Astrocyte (in vitro differentiated cells and primary cell): Measurements from ENCODE around the gene KIF5A. TPM values are rescaled to one million over a fixed set of nuclear protein-coding genes. Genes with fewer than 3 reads are reported as not detected.
"Not testable (repeated sequence)": the region's sequence is repeated elsewhere in the genome, so short reads cannot be mapped to it uniquely, and the experiment has no call there.

ENCODE experiments used
- DNase-seq: peaks from one replicate; pipeline ENCODE4 v3.0.0-alpha.2; 2010; ENCODE audit warnings: low read depth
- FAIRE-seq: peaks from 2 replicates; lab custom pipeline; 2011; peaks lifted over from hg19 to GRCh38; lab: Jason Lieb, UNC
- H2AFZ ChIP-seq: 2 replicates; pipeline ENCODE4 v1.6.0; 2012; ENCODE audit warnings: low read depth, low read length, inconsistent platforms
- H3K27ac ChIP-seq: 2 replicates; pipeline ENCODE4 v1.5.1; 2011; ENCODE audit warnings: low read depth, low read length, inconsistent platforms
- H3K27me3 ChIP-seq: 2 replicates; pipeline ENCODE4 v1.6.0; 2011; ENCODE audit warnings: low read length, inconsistent platforms; ENCODE audit not compliant: insufficient read depth
- H3K36me3 ChIP-seq: 2 replicates; pipeline ENCODE4 v1.5.1; 2011; ENCODE audit warnings: low read length, inconsistent platforms; ENCODE audit not compliant: insufficient read depth
- H3K4me1 ChIP-seq: 2 replicates; pipeline ENCODE4 v1.5.1; 2011; ENCODE audit warnings: low read length, inconsistent platforms; ENCODE audit not compliant: insufficient read depth
- H3K4me2 ChIP-seq: 2 replicates; pipeline ENCODE4 v1.6.0; 2012; ENCODE audit warnings: low read length, inconsistent platforms
- H3K4me3 ChIP-seq: 2 replicates; pipeline ENCODE4 v1.5.1; 2011; ENCODE audit warnings: low read depth, mild to moderate bottlenecking, low read length, inconsistent platforms; ENCODE audit not compliant: insufficient read depth
- H3K79me2 ChIP-seq: 2 replicates; pipeline ENCODE4 v1.6.0; 2012; ENCODE audit warnings: mild to moderate bottlenecking, low read length, inconsistent platforms; ENCODE audit not compliant: insufficient read depth
- H3K9ac ChIP-seq: 2 replicates; pipeline ENCODE4 v1.6.0; 2012; ENCODE audit warnings: mild to moderate bottlenecking, low read length, inconsistent platforms
- H3K9me3 ChIP-seq: 2 replicates; pipeline ENCODE4 v1.5.1; 2012; ENCODE audit warnings: low read depth, mild to moderate bottlenecking, low read length, inconsistent platforms; ENCODE audit not compliant: insufficient read depth
- H4K20me1 ChIP-seq: 2 replicates; pipeline ENCODE4 v1.6.0; 2012; ENCODE audit warnings: low read length, inconsistent platforms; ENCODE audit not compliant: insufficient read depth
- H3K27ac Mint-ChIP-seq: one replicate; pipeline ENCODE4 v1.8.0; 2021; ENCODE audit warnings: mild to moderate bottlenecking, mixed read lengths; ENCODE audit not compliant: unreplicated experiment
- H3K27me3 Mint-ChIP-seq: one replicate; pipeline ENCODE4 v1.8.0; 2021; ENCODE audit warnings: low read depth, mixed read lengths; ENCODE audit not compliant: unreplicated experiment
- H3K36me3 Mint-ChIP-seq: one replicate; pipeline ENCODE4 v1.8.0; 2021; ENCODE audit warnings: low read depth, mixed read lengths; ENCODE audit not compliant: unreplicated experiment
- H3K4me1 Mint-ChIP-seq: one replicate; pipeline ENCODE4 v1.8.0; 2021; ENCODE audit warnings: low read depth, mixed read lengths; ENCODE audit not compliant: unreplicated experiment
- H3K4me3 Mint-ChIP-seq: one replicate; pipeline ENCODE4 v1.8.0; 2021; ENCODE audit warnings: mild to moderate bottlenecking, moderate library complexity, mixed read lengths; ENCODE audit not compliant: unreplicated experiment
- H3K9me3 Mint-ChIP-seq: one replicate; pipeline ENCODE4 v1.8.0; 2021; ENCODE audit warnings: mild to moderate bottlenecking, mixed read lengths; ENCODE audit not compliant: unreplicated experiment
- EZH2 ChIP-seq: IDR thresholded peaks from 2 replicates; pipeline ENCODE4 v1.6.1; 2012; ENCODE audit warnings: mild to moderate bottlenecking, low read length, inconsistent platforms; ENCODE audit not compliant: insufficient read depth
- total RNA-seq: library from RNA; stranded (reverse); gene quantifications from 2 replicates; pipeline ENCODE4 v1.2.1, GENCODE V29; 2021
- TF ChIP-seq, protein P1 (sequence below): IDR thresholded peaks from 2 replicates; pipeline ENCODE4 v1.5.1; 2011; ENCODE audit warnings: low read depth, mild to moderate bottlenecking, inconsistent platforms, low read length, moderate library complexity; ENCODE audit not compliant: insufficient read depth

The KIF5A gene
- total RNA-seq, 1 donor from 2014 or later: 7.2 TPM

DNA sequence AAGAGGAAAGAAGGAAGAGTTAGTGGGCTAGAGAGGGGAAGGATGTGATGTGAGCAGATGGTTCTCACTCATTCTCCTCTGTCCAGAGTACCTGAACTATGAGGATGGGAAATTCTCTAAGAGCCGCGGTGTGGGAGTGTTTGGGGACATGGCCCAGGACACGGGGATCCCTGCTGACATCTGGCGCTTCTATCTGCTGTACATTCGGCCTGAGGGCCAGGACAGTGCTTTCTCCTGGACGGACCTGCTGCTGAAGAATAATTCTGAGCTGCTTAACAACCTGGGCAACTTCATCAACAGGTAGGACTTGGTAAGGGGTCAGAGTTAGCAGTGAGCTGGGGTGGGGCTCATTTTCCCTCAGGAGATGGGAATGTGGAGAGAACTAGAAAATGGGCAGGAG is 37.2 kb upstream of the KIF5A start:
- Histone ChIP-seq H3K4me3 (no peak overlapping the region), H3K79me2 (peaks cover 12% of the 10 kb centered on the region), H3K9ac (no peak overlapping the region), H2AFZ (no peak overlapping the region), H3K36me3 (peaks cover 57% of the 10 kb centered on the region), H3K4me1 (peaks cover 7% of the 10 kb centered on the region), H3K27ac (no peak overlapping the region), H4K20me1 (peaks cover 57% of the 10 kb centered on the region), H3K9me3 (no peaks in the 10 kb centered on the region), H3K4me2 (no peak overlapping the region), H3K27me3 (no peaks in the 10 kb centered on the region)
- no peak overlapping the region for H3K27ac Mint-ChIP-seq
- no peak overlapping the region for H3K4me3 Mint-ChIP-seq
- FAIRE-seq (no peak), DNase-seq (no peak)
- H3K4me1 Mint-ChIP-seq: peaks cover 20% of the 10 kb centered on the region
- H3K36me3 Mint-ChIP-seq: peaks cover 44% of the 10 kb centered on the region
- no peaks in the 10 kb centered on the region for H3K27me3 Mint-ChIP-seq
- no peak for TF ChIP-seq EZH2
- TF ChIP-seq, protein P1, sequence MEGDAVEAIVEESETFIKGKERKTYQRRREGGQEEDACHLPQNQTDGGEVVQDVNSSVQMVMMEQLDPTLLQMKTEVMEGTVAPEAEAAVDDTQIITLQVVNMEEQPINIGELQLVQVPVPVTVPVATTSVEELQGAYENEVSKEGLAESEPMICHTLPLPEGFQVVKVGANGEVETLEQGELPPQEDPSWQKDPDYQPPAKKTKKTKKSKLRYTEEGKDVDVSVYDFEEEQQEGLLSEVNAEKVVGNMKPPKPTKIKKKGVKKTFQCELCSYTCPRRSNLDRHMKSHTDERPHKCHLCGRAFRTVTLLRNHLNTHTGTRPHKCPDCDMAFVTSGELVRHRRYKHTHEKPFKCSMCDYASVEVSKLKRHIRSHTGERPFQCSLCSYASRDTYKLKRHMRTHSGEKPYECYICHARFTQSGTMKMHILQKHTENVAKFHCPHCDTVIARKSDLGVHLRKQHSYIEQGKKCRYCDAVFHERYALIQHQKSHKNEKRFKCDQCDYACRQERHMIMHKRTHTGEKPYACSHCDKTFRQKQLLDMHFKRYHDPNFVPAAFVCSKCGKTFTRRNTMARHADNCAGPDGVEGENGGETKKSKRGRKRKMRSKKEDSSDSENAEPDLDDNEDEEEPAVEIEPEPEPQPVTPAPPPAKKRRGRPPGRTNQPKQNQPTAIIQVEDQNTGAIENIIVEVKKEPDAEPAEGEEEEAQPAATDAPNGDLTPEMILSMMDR: no peak
- H3K9me3 Mint-ChIP-seq: no peaks in the 10 kb centered on the region

DNA sequence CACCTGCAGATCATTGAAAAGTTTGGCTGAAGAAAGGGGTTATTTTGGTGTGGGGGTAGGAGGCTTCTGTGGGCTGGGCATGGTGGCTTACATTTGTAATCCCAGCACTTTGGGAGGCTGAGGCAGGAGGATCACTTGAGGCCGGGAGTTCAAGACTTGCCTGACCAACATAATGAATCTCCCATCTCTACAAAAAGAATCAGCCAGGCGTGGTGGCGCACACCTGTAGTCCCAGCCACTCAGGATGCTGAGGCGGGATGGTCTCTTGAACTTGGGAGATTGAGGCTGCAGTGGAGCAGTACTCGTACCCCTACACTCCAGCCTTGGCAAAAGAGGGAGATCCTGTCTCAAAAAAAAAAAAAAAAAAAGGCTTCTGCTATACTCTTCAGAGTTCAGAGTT is 36.6 kb upstream of the KIF5A start:
- no peak overlapping the region for H3K27ac Mint-ChIP-seq
- H3K9me3 ChIP-seq: no peaks in the 10 kb centered on the region
- DNase-seq (no peak), FAIRE-seq (no peak)
- H3K4me1 Mint-ChIP-seq: peaks cover 23% of the 10 kb centered on the region
- no peak overlapping the region for H3K9ac ChIP-seq
- no peak overlapping the region for H3K27ac ChIP-seq
- no peaks in the 10 kb centered on the region for H3K9me3 Mint-ChIP-seq
- peaks cover 61% of the 10 kb centered on the region for H3K36me3 ChIP-seq
- peaks cover 63% of the 10 kb centered on the region for H4K20me1 ChIP-seq
- H2AFZ ChIP-seq: no peak overlapping the region
- H3K27me3 Mint-ChIP-seq: no peaks in the 10 kb centered on the region
- no peak overlapping the region for H3K4me3 Mint-ChIP-seq
- no peaks in the 10 kb centered on the region for H3K27me3 ChIP-seq
- H3K4me1 ChIP-seq: peaks cover 13% of the 10 kb centered on the region
- no peak overlapping the region for H3K4me2 ChIP-seq
- H3K4me3 ChIP-seq: no peak overlapping the region
- H3K79me2 ChIP-seq: peaks cover 17% of the 10 kb centered on the region
- TF ChIP-seq, protein P1: no peak
- TF ChIP-seq EZH2: no peak
- peaks cover 45% of the 10 kb centered on the region for H3K36me3 Mint-ChIP-seq

DNA sequence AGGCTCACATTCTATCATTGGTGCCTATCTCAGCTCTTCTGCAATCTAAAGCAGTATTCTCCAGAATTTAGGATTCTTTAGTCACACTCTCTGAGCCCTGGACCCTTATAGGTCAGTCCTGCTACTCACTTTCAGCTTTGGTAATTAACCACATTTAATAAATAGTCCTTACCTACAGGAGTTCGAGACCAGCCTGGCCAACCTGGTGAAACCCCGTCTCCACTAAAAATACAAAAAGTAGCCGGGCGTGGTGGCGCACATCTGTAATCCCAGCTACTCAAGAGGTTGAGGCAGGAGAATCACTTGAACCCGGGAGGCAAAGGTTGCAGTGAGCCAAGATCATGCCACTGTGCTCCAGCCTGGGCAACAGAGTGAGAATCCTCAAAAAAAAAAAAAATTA is 36.2 kb upstream of the KIF5A start:
- not testable (repeated sequence) for H3K27me3 ChIP-seq, H3K27ac ChIP-seq, H3K4me3 ChIP-seq, H3K9me3 ChIP-seq, H3K4me3 Mint-ChIP-seq, DNase-seq, H3K27me3 Mint-ChIP-seq, FAIRE-seq, H3K27ac Mint-ChIP-seq, H3K9ac ChIP-seq, H2AFZ ChIP-seq, H3K9me3 Mint-ChIP-seq, H3K4me2 ChIP-seq
- H3K4me1 ChIP-seq: peaks cover 17% of the 10 kb centered on the region
- Mint-ChIP-seq H3K36me3 (peaks cover 48% of the 10 kb centered on the region), H3K4me1 (peaks cover 26% of the 10 kb centered on the region)
- peaks cover 21% of the 10 kb centered on the region for H3K79me2 ChIP-seq
- peaks cover 63% of the 10 kb centered on the region for H3K36me3 ChIP-seq
- H4K20me1 ChIP-seq: peaks cover 67% of the 10 kb centered on the region

DNA sequence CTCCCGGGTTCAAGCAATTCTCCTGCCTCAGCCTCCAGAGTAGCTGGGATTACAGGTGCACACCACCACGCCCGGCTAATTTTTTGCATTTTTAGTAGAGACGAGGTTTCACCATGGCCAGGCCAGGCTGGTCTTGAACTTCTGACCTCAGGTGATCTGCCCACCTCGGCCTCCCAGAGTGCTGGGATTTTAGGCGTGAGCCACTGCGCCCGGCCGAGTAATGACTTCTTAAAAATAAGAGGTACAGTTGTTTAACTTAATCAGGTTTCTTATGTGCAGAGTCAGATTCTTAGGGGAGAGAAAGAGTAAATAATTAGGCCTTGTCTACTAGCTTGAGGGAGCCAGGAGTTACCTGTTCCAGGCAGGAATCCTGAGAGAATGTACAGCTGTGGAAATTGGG is 35.6 kb upstream of the KIF5A start:
- H3K27me3 Mint-ChIP-seq, H3K4me2 ChIP-seq, H3K27me3 ChIP-seq, H2AFZ ChIP-seq, FAIRE-seq, H3K9ac ChIP-seq, H3K4me3 ChIP-seq, H3K27ac ChIP-seq, H3K27ac Mint-ChIP-seq, H3K9me3 Mint-ChIP-seq, DNase-seq, H3K4me3 Mint-ChIP-seq, H3K9me3 ChIP-seq: not testable (repeated sequence)
- peaks cover 22% of the 10 kb centered on the region for H3K4me1 ChIP-seq
- Mint-ChIP-seq H3K36me3 (peaks cover 50% of the 10 kb centered on the region), H3K4me1 (peaks cover 30% of the 10 kb centered on the region)
- peaks cover 73% of the 10 kb centered on the region for H4K20me1 ChIP-seq
- H3K79me2 ChIP-seq: peaks cover 27% of the 10 kb centered on the region
- peaks cover 60% of the 10 kb centered on the region for H3K36me3 ChIP-seq
